Peyer's patch (tissue), 4 donors: ENCODE results near the gene CD274. TPM values are rescaled to one million over a fixed set of nuclear protein-coding genes. Genes with fewer than 3 reads are reported as not detected.

Source experiments
- DNase-seq, 3 donors: peaks; one replicate each; pipeline ENCODE4 v3.0.0-alpha.2; 2017 to 2019
- H3K27ac ChIP-seq, 4 donors: fragments of 200-600 bp; sonication (generic); one replicate each; pipeline ENCODE4 v1.5.1; 2016 to 2019
- H3K27me3 ChIP-seq, 2 donors: fragments of 200-600 bp; sonication (generic); one replicate each; pipeline ENCODE4 v1.5.1; 2019
- H3K36me3 ChIP-seq, 3 donors: fragments of 200-600 bp; sonication (generic); one replicate each; pipeline ENCODE4 v1.5.1; 2016 to 2019
- H3K4me1 ChIP-seq, 4 donors: fragments of 200-600 bp; sonication (generic); one replicate each; pipeline ENCODE4 v1.5.1; 2016 to 2019
- H3K4me3 ChIP-seq, 4 donors: fragments of 200-600 bp; sonication (generic); 1 replicate in 3 of 4; 2 replicates in 1 of 4; pipeline ENCODE4 v1.5.1; 2016 to 2019; ENCODE audit warnings: mild to moderate bottlenecking in 1 of 4
- H3K9me3 ChIP-seq, 4 donors: fragments of 200-600 bp; sonication (generic); one replicate each; pipeline ENCODE4 v1.5.1; 2016 to 2019; ENCODE audit warnings: mild to moderate bottlenecking in 1 of 4
- CTCF ChIP-seq, 6 experiments: fragments of 450-650 bp in 4 of 6; fragments of 200-600 bp in 2 of 6; sonication (generic) in 1 of 6; IDR thresholded peaks; one replicate each; pipeline ENCODE4 v1.5.1; 2017 to 2019; ENCODE audit warnings: antibody characterized with exemption in 6 of 6, mild to moderate bottlenecking in 3 of 6, moderate library complexity in 1 of 6
- POLR2A ChIP-seq, 2 donors: fragments of 450-650 bp; IDR thresholded peaks; one replicate each; pipeline ENCODE4 v1.5.1; 2017; ENCODE audit warnings: antibody characterized with exemption in 2 of 2, mild to moderate bottlenecking in 2 of 2, moderate library complexity in 2 of 2
- total RNA-seq, 4 donors: library from RNA; depleted of rRNA; stranded (reverse); fragments of >200 nt; gene quantifications; one replicate each; pipeline ENCODE4 v1.1.0, GENCODE V29; 2016

CD274 gene
- total RNA-seq, 4 donors from 2014 or later = 1.7 to 6.2 (median 3.4) TPM

- TF ChIP-seq CTCF (IDR thresholded peaks at IDR 0.05) = no peak
- no peak for TF ChIP-seq POLR2A (IDR thresholded peaks at IDR 0.05)
- Histone ChIP-seq H3K36me3 (no peaks in the 10 kb centered on the region), H3K9me3 (no peaks in the 10 kb centered on the region), H3K4me1 (no peaks in the 10 kb centered on the region), H3K27ac (no peak overlapping the region), H3K4me3 (no peak overlapping the region), H3K27me3 (no peaks in the 10 kb centered on the region)
- no peak for DNase-seq
Observed at GRCh38 chr9:5447337-5447736, 3.0 kb upstream of the CD274 start.

GRCh38 chr9:5448016-5448415 is 2.3 kb upstream of the CD274 start:
- TF ChIP-seq POLR2A (IDR thresholded peaks at IDR 0.05) = no peak
- no peak for TF ChIP-seq CTCF (IDR thresholded peaks at IDR 0.05)
- DNase-seq = no peak
- H3K4me1 ChIP-seq = no peaks in the 10 kb centered on the region
- no peak overlapping the region for H3K27ac ChIP-seq
- no peaks in the 10 kb centered on the region for H3K9me3 ChIP-seq
- H3K4me3 ChIP-seq = no peak overlapping the region
- H3K36me3 ChIP-seq = no peaks in the 10 kb centered on the region
- H3K27me3 ChIP-seq = no peaks in the 10 kb centered on the region

GRCh38 chr9:5448461-5449435 is 1.6 kb upstream of the CD274 start:
- TF ChIP-seq CTCF (IDR thresholded peaks at IDR 0.05) = no peak
- no peak for TF ChIP-seq POLR2A (IDR thresholded peaks at IDR 0.05)
- Histone ChIP-seq H3K4me1 (no peaks in the 10 kb centered on the region), H3K27ac (peak overlapping the region in 2 of 4 donors; percentile 80 to 92), H3K9me3 (no peaks in the 10 kb centered on the region), H3K27me3 (no peaks in the 10 kb centered on the region), H3K4me3 (no peak overlapping the region), H3K36me3 (no peaks in the 10 kb centered on the region)
- DNase-seq = no peak

GRCh38 chr9:5449521-5450358 is 602 bp upstream of the CD274 start:
- Histone ChIP-seq H3K27ac (peak overlapping the region; percentile 80 to 92 (median 81)), H3K9me3 (no peaks in the 10 kb centered on the region), H3K4me3 (peak overlapping the region; percentile 46 to 74 (median 54)), H3K4me1 (no peaks in the 10 kb centered on the region), H3K36me3 (no peaks in the 10 kb centered on the region), H3K27me3 (no peaks in the 10 kb centered on the region)
- TF ChIP-seq CTCF (IDR thresholded peaks at IDR 0.05) (no peak), POLR2A (IDR thresholded peaks at IDR 0.05) (no peak)
- DNase-seq = no peak

GRCh38 chr9:5452286-5452609 is 1.9 kb downstream of the CD274 start:
- DNase-seq = no peak
- Histone ChIP-seq H3K27me3 (no peaks in the 10 kb centered on the region), H3K9me3 (no peaks in the 10 kb centered on the region), H3K36me3 (no peaks in the 10 kb centered on the region), H3K4me1 (no peaks in the 10 kb centered on the region), H3K27ac (no peak overlapping the region), H3K4me3 (no peak overlapping the region)
- TF ChIP-seq POLR2A (IDR thresholded peaks at IDR 0.05) (no peak), CTCF (IDR thresholded peaks at IDR 0.05) (no peak)
